WTC11 (cell line): ENCODE measurements around the gene BMPR1B. TPM values are rescaled to one million over a fixed set of nuclear protein-coding genes. Genes with fewer than 3 reads are reported as not detected.

ENCODE experiments used
- ATAC-seq: fragments of 200-7000 bp; cut with Tn5 transposase; 2 replicates; pipeline ENCODE4 v1.10.0; 2021; ENCODE audit warnings: mild to moderate bottlenecking, moderate library complexity
- CTCF ChIA-PET: fragments of 300-600 bp; sonication (Branson Sonifier 250); formaldehyde crosslinking; loops from one replicate; lab custom pipeline; 2021; ENCODE audit warnings: antibody characterized with exemption; lab: Charles Lee
- POLR2A ChIA-PET: fragments of 350-600 bp; sonication (Branson Sonifier 250); formaldehyde crosslinking; loops from one replicate; lab custom pipeline; 2021; ENCODE audit warnings: antibody characterized with exemption; lab: Charles Lee
- DNase-seq: peaks from one replicate; pipeline ENCODE4 v3.0.0; 2021; ENCODE audit warnings: low spot score
- H3K27ac Mint-ChIP-seq: 2 replicates; pipeline ENCODE4 v1.8.0; 2021; ENCODE audit warnings: mixed read lengths
- H3K27me3 Mint-ChIP-seq: 2 replicates; pipeline ENCODE4 v1.8.0; 2021; ENCODE audit warnings: low read depth, mild to moderate bottlenecking, moderate library complexity, mixed read lengths
- H3K36me3 Mint-ChIP-seq: 2 replicates; pipeline ENCODE4 v1.8.0; 2021; ENCODE audit warnings: mixed read lengths
- H3K4me1 Mint-ChIP-seq: 2 replicates; pipeline ENCODE4 v1.8.0; 2022; ENCODE audit warnings: mixed read lengths
- H3K4me3 Mint-ChIP-seq: 2 replicates; pipeline ENCODE4 v1.8.0; 2021; ENCODE audit warnings: mild to moderate bottlenecking, moderate library complexity, mixed read lengths
- H3K9me3 Mint-ChIP-seq: 2 replicates; pipeline ENCODE4 v1.8.0; 2021; ENCODE audit warnings: mixed read lengths
- CREB1 ChIP-seq: sonication (generic); formaldehyde crosslinking; IDR thresholded peaks from 2 replicates; pipeline ENCODE4 v1.8.0; 2023; ENCODE audit warnings: mild to moderate bottlenecking, missing genetic modification reagents
- ELF4 ChIP-seq: sonication (generic); formaldehyde crosslinking; IDR thresholded peaks from 2 replicates; pipeline ENCODE4 v1.8.1; 2022; ENCODE audit warnings: low read depth, mild to moderate bottlenecking, moderate library complexity, missing genetic modification reagents
- FOXJ3 ChIP-seq: sonication (generic); formaldehyde crosslinking; IDR thresholded peaks from 2 replicates; pipeline ENCODE4 v1.9.0; 2021; ENCODE audit warnings: missing genetic modification reagents, mild to moderate bottlenecking, borderline replicate concordance
- GRHL2 ChIP-seq: fragments of 250-450 bp; sonication (Bioruptor Pico); IDR thresholded peaks from 2 replicates; pipeline ENCODE4 v1.8.0; 2022; ENCODE audit warnings: mild to moderate bottlenecking, moderate library complexity; ENCODE audit not compliant: insufficient replicate concordance, severe bottlenecking
- NR3C1 ChIP-seq: sonication (generic); formaldehyde crosslinking; conservative IDR thresholded peaks from 2 replicates; pipeline ENCODE4 v1.8.1; 2023; ENCODE audit warnings: low read depth, mild to moderate bottlenecking, missing genetic modification reagents
- OVOL2 ChIP-seq: fragments of 250-450 bp; sonication (Bioruptor Pico); IDR thresholded peaks from 2 replicates; pipeline ENCODE4 v1.9.0; 2021; ENCODE audit warnings: mild to moderate bottlenecking, borderline replicate concordance
- RELA ChIP-seq: sonication (generic); formaldehyde crosslinking; IDR thresholded peaks from 2 replicates; pipeline ENCODE4 v1.8.1; 2022; ENCODE audit warnings: missing genetic modification reagents, mild to moderate bottlenecking, borderline replicate concordance
- SMAD3 ChIP-seq: sonication (generic); formaldehyde crosslinking; IDR thresholded peaks from 2 replicates; pipeline ENCODE4 v1.8.0; 2022; ENCODE audit warnings: missing genetic modification reagents, mild to moderate bottlenecking, borderline replicate concordance
- ZNF121 ChIP-seq: sonication (generic); formaldehyde crosslinking; IDR thresholded peaks from 2 replicates; pipeline ENCODE4 v1.8.0; 2023; ENCODE audit warnings: missing genetic modification reagents
- ZNF219 ChIP-seq: sonication (generic); formaldehyde crosslinking; IDR thresholded peaks from 2 replicates; pipeline ENCODE4 v1.8.0; 2023; ENCODE audit warnings: missing genetic modification reagents, mild to moderate bottlenecking, borderline replicate concordance
- ZNF263 ChIP-seq: sonication (generic); formaldehyde crosslinking; IDR thresholded peaks from 2 replicates; pipeline ENCODE4 v1.8.1; 2022; ENCODE audit warnings: low read depth, mild to moderate bottlenecking, moderate library complexity, missing genetic modification reagents
- ZNF416 ChIP-seq: fragments of 250-450 bp; sonication (Bioruptor Pico); IDR thresholded peaks from 2 replicates; pipeline ENCODE4 v1.9.0; 2021; ENCODE audit warnings: mild to moderate bottlenecking, inconsistent platforms
- ZNF423 ChIP-seq: fragments of 250-450 bp; sonication (Bioruptor Pico); IDR thresholded peaks from 2 replicates; pipeline ENCODE4 v2.1.2; 2022; ENCODE audit warnings: mild to moderate bottlenecking, moderate library complexity
- ZNF671 ChIP-seq: fragments of 250-450 bp; sonication (Bioruptor Pico); IDR thresholded peaks from 2 replicates; pipeline ENCODE4 v1.8.0; 2021; ENCODE audit warnings: mild to moderate bottlenecking
- total RNA-seq: library from RNA; stranded (reverse); gene quantifications from 3 replicates; pipeline ENCODE4 v1.2.3, GENCODE V29; 2021
- TF ChIP-seq, protein P1 (sequence below): sonication (generic); formaldehyde crosslinking; IDR thresholded peaks from 2 replicates; pipeline ENCODE4 v1.8.1; 2023; ENCODE audit warnings: mild to moderate bottlenecking, missing genetic modification reagents
- TF ChIP-seq, protein P2 (sequence below): fragments of 250-450 bp; sonication (Bioruptor Pico); IDR thresholded peaks from 2 replicates; pipeline ENCODE4 v2.1.2; 2022; ENCODE audit warnings: mild to moderate bottlenecking, moderate library complexity
- TF ChIP-seq, protein P3 (sequence below): fragments of 250-450 bp; sonication (Bioruptor Pico); IDR thresholded peaks from 2 replicates; pipeline ENCODE4 v1.9.0; 2021; ENCODE audit warnings: mild to moderate bottlenecking
- TF ChIP-seq, protein P4 (sequence below): sonication (generic); formaldehyde crosslinking; IDR thresholded peaks from 2 replicates; pipeline ENCODE4 v1.8.0; 2022; ENCODE audit warnings: mild to moderate bottlenecking, missing genetic modification reagents
- TF ChIP-seq, protein P5 (sequence below): sonication (generic); formaldehyde crosslinking; IDR thresholded peaks from 2 replicates; pipeline ENCODE4 v1.8.1; 2022; ENCODE audit warnings: low read depth, missing genetic modification reagents, borderline replicate concordance
- TF ChIP-seq, protein P6 (sequence below): sonication (generic); formaldehyde crosslinking; IDR thresholded peaks from 2 replicates; pipeline ENCODE4 v1.8.0; 2022; ENCODE audit warnings: mild to moderate bottlenecking, missing genetic modification reagents

BMPR1B gene
- total RNA-seq, 1 experiment from 2014 or later = 0.77 TPM

DNA sequence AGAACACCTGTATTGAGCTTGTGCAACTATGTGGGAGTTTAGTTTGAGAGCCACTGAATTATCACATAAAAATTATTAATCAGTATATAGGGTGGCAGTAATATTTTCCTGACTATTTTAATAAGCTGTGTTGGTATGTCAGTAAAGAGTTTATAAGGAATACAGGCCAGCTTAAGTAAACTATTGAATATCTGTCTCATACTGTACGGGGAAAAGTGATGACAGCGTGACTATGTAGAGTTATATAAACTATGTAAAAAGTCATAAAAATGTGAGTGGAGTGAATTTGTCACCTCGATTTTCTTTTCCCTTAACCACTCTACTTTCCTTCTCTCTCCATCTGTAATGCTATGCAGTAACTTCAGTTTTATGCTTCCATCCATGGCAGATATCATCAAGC is 250.2 kb downstream of the BMPR1B start (continued):
- TF ChIP-seq OVOL2 (no peak), FOXJ3 (CRISPR knock-in tag) (no peak), ZNF263 (CRISPR knock-in tag) (no peak), ZNF219 (CRISPR knock-in tag) (no peak), CREB1 (CRISPR knock-in tag) (no peak), ZNF416 (CRISPR knock-in tag) (no peak), RELA (CRISPR knock-in tag) (no peak), GRHL2 (CRISPR knock-in tag) (no peak)
- TF ChIP-seq, protein P1, sequence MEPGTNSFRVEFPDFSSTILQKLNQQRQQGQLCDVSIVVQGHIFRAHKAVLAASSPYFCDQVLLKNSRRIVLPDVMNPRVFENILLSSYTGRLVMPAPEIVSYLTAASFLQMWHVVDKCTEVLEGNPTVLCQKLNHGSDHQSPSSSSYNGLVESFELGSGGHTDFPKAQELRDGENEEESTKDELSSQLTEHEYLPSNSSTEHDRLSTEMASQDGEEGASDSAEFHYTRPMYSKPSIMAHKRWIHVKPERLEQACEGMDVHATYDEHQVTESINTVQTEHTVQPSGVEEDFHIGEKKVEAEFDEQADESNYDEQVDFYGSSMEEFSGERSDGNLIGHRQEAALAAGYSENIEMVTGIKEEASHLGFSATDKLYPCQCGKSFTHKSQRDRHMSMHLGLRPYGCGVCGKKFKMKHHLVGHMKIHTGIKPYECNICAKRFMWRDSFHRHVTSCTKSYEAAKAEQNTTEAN = no peak
- TF ChIP-seq, protein P2, sequence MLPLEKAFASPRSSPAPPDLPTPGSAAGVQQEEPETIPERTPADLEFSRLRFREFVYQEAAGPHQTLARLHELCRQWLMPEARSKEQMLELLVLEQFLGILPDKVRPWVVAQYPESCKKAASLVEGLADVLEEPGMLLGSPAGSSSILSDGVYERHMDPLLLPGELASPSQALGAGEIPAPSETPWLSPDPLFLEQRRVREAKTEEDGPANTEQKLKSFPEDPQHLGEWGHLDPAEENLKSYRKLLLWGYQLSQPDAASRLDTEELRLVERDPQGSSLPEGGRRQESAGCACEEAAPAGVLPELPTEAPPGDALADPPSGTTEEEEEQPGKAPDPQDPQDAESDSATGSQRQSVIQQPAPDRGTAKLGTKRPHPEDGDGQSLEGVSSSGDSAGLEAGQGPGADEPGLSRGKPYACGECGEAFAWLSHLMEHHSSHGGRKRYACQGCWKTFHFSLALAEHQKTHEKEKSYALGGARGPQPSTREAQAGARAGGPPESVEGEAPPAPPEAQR = no peak
- TF ChIP-seq, protein P3, sequence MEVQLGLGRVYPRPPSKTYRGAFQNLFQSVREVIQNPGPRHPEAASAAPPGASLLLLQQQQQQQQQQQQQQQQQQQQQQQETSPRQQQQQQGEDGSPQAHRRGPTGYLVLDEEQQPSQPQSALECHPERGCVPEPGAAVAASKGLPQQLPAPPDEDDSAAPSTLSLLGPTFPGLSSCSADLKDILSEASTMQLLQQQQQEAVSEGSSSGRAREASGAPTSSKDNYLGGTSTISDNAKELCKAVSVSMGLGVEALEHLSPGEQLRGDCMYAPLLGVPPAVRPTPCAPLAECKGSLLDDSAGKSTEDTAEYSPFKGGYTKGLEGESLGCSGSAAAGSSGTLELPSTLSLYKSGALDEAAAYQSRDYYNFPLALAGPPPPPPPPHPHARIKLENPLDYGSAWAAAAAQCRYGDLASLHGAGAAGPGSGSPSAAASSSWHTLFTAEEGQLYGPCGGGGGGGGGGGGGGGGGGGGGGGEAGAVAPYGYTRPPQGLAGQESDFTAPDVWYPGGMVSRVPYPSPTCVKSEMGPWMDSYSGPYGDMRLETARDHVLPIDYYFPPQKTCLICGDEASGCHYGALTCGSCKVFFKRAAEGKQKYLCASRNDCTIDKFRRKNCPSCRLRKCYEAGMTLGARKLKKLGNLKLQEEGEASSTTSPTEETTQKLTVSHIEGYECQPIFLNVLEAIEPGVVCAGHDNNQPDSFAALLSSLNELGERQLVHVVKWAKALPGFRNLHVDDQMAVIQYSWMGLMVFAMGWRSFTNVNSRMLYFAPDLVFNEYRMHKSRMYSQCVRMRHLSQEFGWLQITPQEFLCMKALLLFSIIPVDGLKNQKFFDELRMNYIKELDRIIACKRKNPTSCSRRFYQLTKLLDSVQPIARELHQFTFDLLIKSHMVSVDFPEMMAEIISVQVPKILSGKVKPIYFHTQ (CRISPR knock-in tag) = no peak

DNA sequence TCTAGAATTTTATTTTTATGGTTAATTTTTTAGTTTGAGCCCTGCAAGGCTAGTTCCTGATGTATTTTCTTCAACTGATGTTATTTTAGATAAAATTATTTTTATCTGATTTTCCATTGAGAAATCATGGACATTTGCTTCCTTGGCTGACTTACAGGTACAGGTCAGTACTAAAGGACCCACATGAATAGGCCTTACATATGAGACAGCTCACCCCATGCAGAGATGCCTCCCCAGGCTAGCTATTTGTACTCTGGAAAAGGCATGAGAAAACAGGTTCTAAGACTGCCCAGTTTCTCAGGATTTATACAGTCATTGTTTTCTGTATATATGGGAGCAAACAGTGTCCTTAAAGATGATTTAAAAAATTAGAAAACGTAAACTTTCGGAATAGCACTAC is 255.5 kb downstream of the BMPR1B start:
- no peaks in the 10 kb centered on the region for H3K9me3 Mint-ChIP-seq
- POLR2A ChIA-PET = no interaction called here
- no peak for TF ChIP-seq ZNF671 (CRISPR knock-in tag)
- TF ChIP-seq, protein P4, sequence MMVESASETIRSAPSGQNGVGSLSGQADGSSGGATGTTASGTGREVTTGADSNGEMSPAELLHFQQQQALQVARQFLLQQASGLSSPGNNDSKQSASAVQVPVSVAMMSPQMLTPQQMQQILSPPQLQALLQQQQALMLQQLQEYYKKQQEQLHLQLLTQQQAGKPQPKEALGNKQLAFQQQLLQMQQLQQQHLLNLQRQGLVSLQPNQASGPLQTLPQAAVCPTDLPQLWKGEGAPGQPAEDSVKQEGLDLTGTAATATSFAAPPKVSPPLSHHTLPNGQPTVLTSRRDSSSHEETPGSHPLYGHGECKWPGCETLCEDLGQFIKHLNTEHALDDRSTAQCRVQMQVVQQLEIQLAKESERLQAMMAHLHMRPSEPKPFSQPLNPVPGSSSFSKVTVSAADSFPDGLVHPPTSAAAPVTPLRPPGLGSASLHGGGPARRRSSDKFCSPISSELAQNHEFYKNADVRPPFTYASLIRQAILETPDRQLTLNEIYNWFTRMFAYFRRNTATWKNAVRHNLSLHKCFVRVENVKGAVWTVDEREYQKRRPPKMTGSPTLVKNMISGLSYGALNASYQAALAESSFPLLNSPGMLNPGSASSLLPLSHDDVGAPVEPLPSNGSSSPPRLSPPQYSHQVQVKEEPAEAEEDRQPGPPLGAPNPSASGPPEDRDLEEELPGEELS (CRISPR knock-in tag) = no peak
- no peak overlapping the region for H3K27ac Mint-ChIP-seq
- H3K27me3 Mint-ChIP-seq = no peaks in the 10 kb centered on the region
- no peaks in the 10 kb centered on the region for H3K36me3 Mint-ChIP-seq
- no peak for DNase-seq
- H3K4me3 Mint-ChIP-seq = no peak overlapping the region
- peak; percentile 38 for ATAC-seq
- CTCF ChIA-PET = no interaction called here
- peaks cover 2% of the 10 kb centered on the region; the same call in 1 of the 2 replicates for H3K4me1 Mint-ChIP-seq

DNA sequence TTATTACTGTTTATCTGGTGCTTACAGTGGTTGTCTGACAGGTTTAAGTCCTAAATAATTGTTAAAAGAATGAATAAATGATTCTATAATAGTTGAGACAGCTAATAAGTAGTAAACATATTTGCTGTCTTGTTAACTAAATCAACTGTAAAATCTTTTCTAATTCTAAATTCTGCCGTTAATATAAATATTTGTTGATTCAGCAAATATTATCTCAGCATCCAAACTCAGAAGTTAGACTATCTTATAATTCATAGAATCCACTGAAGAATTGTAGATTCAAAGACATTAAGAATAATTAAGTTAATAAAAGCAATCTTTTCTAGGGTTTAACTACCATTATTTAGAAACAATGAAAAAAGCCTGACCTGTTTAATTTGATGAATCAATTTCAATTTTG is 256.3 kb downstream of the BMPR1B start:
- peaks cover 2% of the 10 kb centered on the region; the same call in 1 of the 2 replicates for H3K4me1 Mint-ChIP-seq
- ChIA-PET POLR2A (no interaction called here), CTCF (no interaction called here)
- H3K27me3 Mint-ChIP-seq = no peaks in the 10 kb centered on the region
- no peak for DNase-seq
- no peaks in the 10 kb centered on the region for H3K9me3 Mint-ChIP-seq
- ATAC-seq = no peak
- no peak overlapping the region for H3K27ac Mint-ChIP-seq
- no peak for TF ChIP-seq ZNF121 (CRISPR knock-in tag)
- TF ChIP-seq, protein P5, sequence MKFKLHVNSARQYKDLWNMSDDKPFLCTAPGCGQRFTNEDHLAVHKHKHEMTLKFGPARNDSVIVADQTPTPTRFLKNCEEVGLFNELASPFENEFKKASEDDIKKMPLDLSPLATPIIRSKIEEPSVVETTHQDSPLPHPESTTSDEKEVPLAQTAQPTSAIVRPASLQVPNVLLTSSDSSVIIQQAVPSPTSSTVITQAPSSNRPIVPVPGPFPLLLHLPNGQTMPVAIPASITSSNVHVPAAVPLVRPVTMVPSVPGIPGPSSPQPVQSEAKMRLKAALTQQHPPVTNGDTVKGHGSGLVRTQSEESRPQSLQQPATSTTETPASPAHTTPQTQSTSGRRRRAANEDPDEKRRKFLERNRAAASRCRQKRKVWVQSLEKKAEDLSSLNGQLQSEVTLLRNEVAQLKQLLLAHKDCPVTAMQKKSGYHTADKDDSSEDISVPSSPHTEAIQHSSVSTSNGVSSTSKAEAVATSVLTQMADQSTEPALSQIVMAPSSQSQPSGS (CRISPR knock-in tag) = no peak
- TF ChIP-seq, protein P6, sequence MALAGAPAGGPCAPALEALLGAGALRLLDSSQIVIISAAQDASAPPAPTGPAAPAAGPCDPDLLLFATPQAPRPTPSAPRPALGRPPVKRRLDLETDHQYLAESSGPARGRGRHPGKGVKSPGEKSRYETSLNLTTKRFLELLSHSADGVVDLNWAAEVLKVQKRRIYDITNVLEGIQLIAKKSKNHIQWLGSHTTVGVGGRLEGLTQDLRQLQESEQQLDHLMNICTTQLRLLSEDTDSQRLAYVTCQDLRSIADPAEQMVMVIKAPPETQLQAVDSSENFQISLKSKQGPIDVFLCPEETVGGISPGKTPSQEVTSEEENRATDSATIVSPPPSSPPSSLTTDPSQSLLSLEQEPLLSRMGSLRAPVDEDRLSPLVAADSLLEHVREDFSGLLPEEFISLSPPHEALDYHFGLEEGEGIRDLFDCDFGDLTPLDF (CRISPR knock-in tag) = no peak
- no peak for TF ChIP-seq NR3C1 (CRISPR knock-in tag)
- TF ChIP-seq SMAD3 (CRISPR knock-in tag) = no peak
- TF ChIP-seq ZNF423 (CRISPR knock-in tag) = no peak
- no peak for TF ChIP-seq ELF4 (CRISPR knock-in tag)
- TF ChIP-seq, protein P3 (CRISPR knock-in tag) = no peak
- TF ChIP-seq, all 79 proteins: peak for 0
- no peaks in the 10 kb centered on the region for H3K36me3 Mint-ChIP-seq
- no peak overlapping the region for H3K4me3 Mint-ChIP-seq
